ENCODE measurements around the gene SPNS1.

SPNS1 gene

DNA sequence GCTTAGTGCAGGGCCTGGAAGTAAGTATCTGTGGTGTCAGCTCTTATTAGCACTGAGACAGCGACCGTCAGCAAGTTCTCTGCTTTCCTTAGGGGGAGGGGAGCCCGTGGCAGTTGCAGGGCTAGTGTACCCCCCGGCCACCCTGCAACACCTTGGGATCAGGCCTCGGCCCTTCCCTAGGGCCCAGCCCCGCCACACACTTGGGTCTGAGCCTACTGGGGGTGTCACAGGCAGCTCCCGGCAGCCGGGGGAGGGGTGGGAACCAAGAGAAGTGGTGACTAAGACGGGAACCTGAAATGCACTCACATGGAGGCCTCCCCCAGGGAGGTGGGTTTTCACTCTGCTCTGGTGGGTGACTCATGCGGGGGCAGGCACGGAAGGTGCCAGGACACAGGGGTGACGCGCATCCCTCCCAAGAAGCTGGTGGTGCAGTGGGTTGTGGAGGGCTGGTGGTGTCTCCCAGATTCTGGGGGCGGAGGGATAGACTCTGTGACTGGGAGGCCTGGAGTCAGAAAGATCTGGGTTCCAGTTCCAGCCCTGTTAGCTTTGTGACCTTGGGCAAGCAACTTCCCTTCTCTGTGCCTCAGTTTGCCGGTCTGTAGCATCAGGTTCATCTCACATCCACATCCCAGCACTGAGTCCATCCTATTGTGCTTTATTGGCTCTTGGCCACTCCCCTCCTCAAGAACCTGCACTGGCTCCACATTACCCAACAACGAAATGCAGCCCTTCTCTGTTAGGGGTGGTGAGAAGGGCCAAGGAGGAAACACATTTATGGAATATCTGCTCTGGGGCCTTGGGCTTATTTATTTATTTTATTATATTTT is 54.8 kb downstream of the SPNS1 start:
- in situ Hi-C loops (cut with HindIII; ENCODE audit: low pct_unique_long_range_greater_than_20kb, low sequenced_read_pairs): no loop called here
- no peak for TF ChIP-seq JUND (IDR thresholded peaks at IDR 0.05; ENCODE audit: low read depth)
- DNase-seq (ENCODE audit: low read depth in 1 of 2, low spot score in 1 of 2): no peak

DNA sequence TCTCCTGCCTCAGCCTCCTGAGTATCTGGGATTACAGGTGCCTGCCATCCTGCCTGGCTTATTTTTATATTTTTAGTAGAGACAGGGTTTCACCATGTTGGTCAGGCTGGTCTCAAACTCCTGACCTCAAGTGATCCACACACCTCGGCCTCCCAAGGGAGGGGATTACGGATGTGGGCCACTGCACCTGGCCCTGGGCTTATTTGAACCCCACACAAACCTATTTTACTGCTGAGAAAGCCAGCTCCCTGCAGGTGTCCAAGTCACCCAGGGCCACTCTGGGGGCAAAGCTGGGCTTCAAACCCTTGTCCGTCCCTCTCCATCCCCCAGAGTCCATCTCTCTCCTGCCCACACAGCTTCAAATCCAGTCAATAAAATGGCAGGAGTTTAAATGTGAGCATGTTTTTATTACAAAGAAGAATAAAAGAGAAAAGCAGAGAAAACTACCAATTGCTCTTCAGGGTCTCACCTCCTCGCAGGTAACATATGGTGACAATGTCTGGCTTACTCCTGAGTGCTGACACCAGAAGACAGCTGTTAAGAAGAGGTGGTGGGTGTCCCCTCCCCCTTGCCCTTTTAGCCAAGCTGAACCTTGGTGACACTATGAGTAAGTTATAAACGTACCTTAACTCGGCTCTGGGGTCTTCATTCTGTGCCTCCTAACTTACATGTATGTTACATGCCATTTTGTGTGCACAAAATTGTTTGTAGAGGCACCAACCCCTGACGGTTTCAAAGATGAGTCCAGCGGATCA is 55.7 kb downstream of the SPNS1 start:
- in situ Hi-C loops (cut with HindIII; ENCODE audit: low pct_unique_long_range_greater_than_20kb, low sequenced_read_pairs): no loop called here
- TF ChIP-seq JUND (IDR thresholded peaks at IDR 0.05; ENCODE audit: low read depth): no peak
- no peak for DNase-seq (ENCODE audit: low read depth in 1 of 2, low spot score in 1 of 2)

All from T47D (cell line).